ENCODE data around the gene PXMP4. TPM values are rescaled to one million over a fixed set of nuclear protein-coding genes. Genes with fewer than 3 reads are reported as not detected.
"Not testable (repeated sequence)": the region's sequence is repeated elsewhere in the genome, so short reads cannot be mapped to it uniquely, and the experiment has no call there.

The PXMP4 gene
- total RNA-seq, 1 donor from 2014 or later = 6.8 TPM

GRCh38 chr20:33765099-33765498 is 45.0 kb upstream of the PXMP4 start:
- Mint-ChIP-seq H3K27me3 (no peaks in the 10 kb centered on the region), H3K4me1 (peaks cover 2% of the 10 kb centered on the region), H3K9me3 (no peaks in the 10 kb centered on the region), H3K36me3 (ENCODE audit: low read depth) (peaks cover 34% of the 10 kb centered on the region), H3K27ac (no peak overlapping the region), H3K4me3 (no peak overlapping the region)
- no peak for TF ChIP-seq CTCF (IDR thresholded peaks at IDR 0.05)
- ATAC-seq (ENCODE audit: low read depth) = no peak
- no peak for DNase-seq
- intact Hi-C loops (cut with micrococcal nuclease) = no loop called here
- POLR2A ChIA-PET = no interaction called here
- CTCF ChIA-PET = no interaction called here

GRCh38 chr20:33761698-33762250 is 41.7 kb upstream of the PXMP4 start:
- TF ChIP-seq CTCF (IDR thresholded peaks at IDR 0.05) = no peak
- Mint-ChIP-seq H3K9me3 (peaks cover 6% of the 10 kb centered on the region), H3K4me3 (no peak overlapping the region), H3K4me1 (peaks cover under 1% of the 10 kb centered on the region), H3K27me3 (no peaks in the 10 kb centered on the region), H3K36me3 (ENCODE audit: low read depth) (peaks cover 46% of the 10 kb centered on the region), H3K27ac (no peak overlapping the region)
- POLR2A ChIA-PET = no interaction called here
- CTCF ChIA-PET = interaction anchor here (0.8 kb wide), 1 partner anchor 8 kb away, joined by 3 read pairs; no protein-coding TSS in a partner anchor
- ATAC-seq (ENCODE audit: low read depth) (no peak), DNase-seq (no peak)
- intact Hi-C loops (cut with micrococcal nuclease) = no loop called here

GRCh38 chr20:33757458-33757857 is 37.3 kb upstream of the PXMP4 start:
- ATAC-seq (ENCODE audit: low read depth) (no peak), DNase-seq (no peak)
- no peak overlapping the region for H3K27ac Mint-ChIP-seq
- H3K9me3 Mint-ChIP-seq = peaks cover 6% of the 10 kb centered on the region
- POLR2A ChIA-PET = interaction anchor here (2.8 kb wide), 1 partner anchor 24 kb away, joined by 15 read pairs; no protein-coding TSS in a partner anchor
- no peak overlapping the region for H3K4me3 Mint-ChIP-seq
- peaks cover 59% of the 10 kb centered on the region for H3K36me3 Mint-ChIP-seq (ENCODE audit: low read depth)
- CTCF ChIA-PET = interaction anchor here (0.6 kb wide), 1 partner anchor 54 kb away, joined by 3 read pairs; the partner anchor contains the start of gene CHMP4B
- H3K4me1 Mint-ChIP-seq = peaks cover 13% of the 10 kb centered on the region
- no peak for TF ChIP-seq CTCF (IDR thresholded peaks at IDR 0.05)
- no peaks in the 10 kb centered on the region for H3K27me3 Mint-ChIP-seq
- intact Hi-C loops (cut with micrococcal nuclease) = no loop called here

GRCh38 chr20:33757046-33757445 is 36.9 kb upstream of the PXMP4 start:
- POLR2A ChIA-PET = interaction anchor here (1.0 to 2.8 kb wide), 4 partner anchors 17 to 30 kb away, joined by 3 to 15 read pairs (median 8); no protein-coding TSS in a partner anchor
- TF ChIP-seq CTCF (IDR thresholded peaks at IDR 0.05) = no peak
- no peak for DNase-seq
- no peaks in the 10 kb centered on the region for H3K27me3 Mint-ChIP-seq
- H3K9me3 Mint-ChIP-seq = peaks cover 6% of the 10 kb centered on the region
- CTCF ChIA-PET = interaction anchor here (0.6 to 1.2 kb wide), 2 partner anchors 16 to 54 kb away, joined by 3 read pairs; partner anchors contain the start of gene CHMP4B
- no peak overlapping the region for H3K4me3 Mint-ChIP-seq
- ATAC-seq (ENCODE audit: low read depth) = no peak
- peaks cover 13% of the 10 kb centered on the region for H3K4me1 Mint-ChIP-seq
- intact Hi-C loops (cut with micrococcal nuclease) = no loop called here
- H3K36me3 Mint-ChIP-seq (ENCODE audit: low read depth) = peaks cover 59% of the 10 kb centered on the region
- no peak overlapping the region for H3K27ac Mint-ChIP-seq

GRCh38 chr20:33755936-33756490 is 35.9 kb upstream of the PXMP4 start:
- ChIA-PET POLR2A (interaction anchor here (0.7 to 2.8 kb wide), 6 partner anchors 19 to 52 kb away, joined by 3 to 15 read pairs (median 6); partner anchors contain the start of gene ZNF341), CTCF (interaction anchor here (0.7 to 1.2 kb wide), 2 partner anchors 17 to 27 kb away, joined by 3 read pairs; no protein-coding TSS in a partner anchor)
- H3K4me1 Mint-ChIP-seq = peaks cover 13% of the 10 kb centered on the region
- not testable (repeated sequence) for H3K27me3 Mint-ChIP-seq, H3K4me3 Mint-ChIP-seq, DNase-seq, H3K9me3 Mint-ChIP-seq
- intact Hi-C loops (cut with micrococcal nuclease) = loop anchor here (1.0 kb wide), 1 partner anchor 22 kb away; no protein-coding TSS in a partner anchor
- peaks cover 62% of the 10 kb centered on the region for H3K36me3 Mint-ChIP-seq (ENCODE audit: low read depth)
- peak overlapping the region; percentile 84 for H3K27ac Mint-ChIP-seq
- ATAC-seq (ENCODE audit: low read depth) = peak; percentile 98
